GM19328 (cell line): ENCODE results near the gene GOSR2.

Source experiments
- ATAC-seq: cut with Tn5 transposase; IDR thresholded peaks from one replicate; pipeline ENCODE4 v1.9.1; 2021; ENCODE audit warnings: mild to moderate bottlenecking, moderate library complexity; ENCODE audit not compliant: unreplicated experiment

GOSR2 gene

DNA sequence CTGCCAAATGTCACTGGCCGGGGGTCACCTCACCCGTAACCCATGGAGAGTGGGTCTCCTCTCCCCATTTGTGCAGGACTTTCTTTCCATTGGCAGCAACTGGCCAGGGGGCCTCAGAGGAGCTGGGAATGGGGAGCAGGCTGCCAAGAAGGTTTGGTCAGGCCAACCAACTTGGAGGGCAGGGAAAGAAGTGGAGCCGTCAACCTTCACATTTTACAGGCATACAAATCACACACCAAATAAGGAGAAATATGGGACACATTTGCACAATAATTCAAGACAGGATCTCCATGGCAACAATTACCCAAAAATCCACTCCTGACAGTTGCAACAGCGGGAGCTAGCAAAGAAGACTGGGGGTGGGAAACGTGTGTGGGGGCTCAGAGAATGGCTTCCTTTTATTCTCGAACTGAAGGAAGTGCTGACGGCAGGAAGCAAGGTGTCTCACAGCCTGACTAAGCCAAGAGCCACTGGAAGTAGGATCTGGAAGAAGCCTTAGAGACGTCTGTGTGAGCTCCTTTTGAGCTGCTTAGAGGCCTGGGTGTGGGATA, 35.2 kb downstream of the GOSR2 start:
- no peak for ATAC-seq

DNA sequence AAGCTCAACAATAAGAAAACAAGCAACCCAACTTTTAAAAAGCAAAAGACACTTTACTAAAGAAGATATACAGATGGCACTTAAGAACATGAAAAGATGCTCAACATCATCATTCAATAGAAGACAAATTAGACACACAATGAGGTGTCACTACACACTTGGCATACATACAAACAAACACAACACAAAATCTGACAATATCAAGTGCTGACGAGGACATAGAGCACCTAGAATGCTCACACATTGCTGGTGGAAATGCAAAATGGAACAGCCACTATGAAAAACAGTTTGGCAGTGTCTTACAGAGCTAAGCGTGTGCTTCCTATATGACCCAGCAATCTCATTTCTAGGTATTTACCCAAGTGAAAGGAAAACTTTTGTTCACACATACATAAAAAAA, 37.2 kb downstream of the GOSR2 start:
- ATAC-seq = no peak

DNA sequence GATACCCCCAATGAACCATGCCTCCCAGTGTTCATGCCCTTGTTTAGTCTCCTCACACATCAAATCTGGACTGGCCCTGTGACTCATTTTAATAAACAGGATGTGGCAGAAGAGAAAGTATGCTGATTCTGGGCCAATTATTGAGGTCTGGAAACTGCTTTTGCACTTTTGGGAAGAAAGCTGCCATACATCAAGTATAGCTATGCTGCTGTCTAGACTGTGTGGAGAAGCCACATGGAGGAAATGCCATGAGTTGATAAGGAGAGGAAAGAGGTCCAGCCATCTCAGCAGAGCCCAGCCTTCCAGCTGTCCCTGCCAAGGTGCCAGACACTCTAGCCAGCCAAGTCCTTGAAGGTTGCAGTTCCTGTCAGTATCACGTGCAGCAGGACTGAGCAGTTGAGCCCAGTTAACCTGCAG, 39.4 kb downstream of the GOSR2 start:
- ATAC-seq = no peak

DNA sequence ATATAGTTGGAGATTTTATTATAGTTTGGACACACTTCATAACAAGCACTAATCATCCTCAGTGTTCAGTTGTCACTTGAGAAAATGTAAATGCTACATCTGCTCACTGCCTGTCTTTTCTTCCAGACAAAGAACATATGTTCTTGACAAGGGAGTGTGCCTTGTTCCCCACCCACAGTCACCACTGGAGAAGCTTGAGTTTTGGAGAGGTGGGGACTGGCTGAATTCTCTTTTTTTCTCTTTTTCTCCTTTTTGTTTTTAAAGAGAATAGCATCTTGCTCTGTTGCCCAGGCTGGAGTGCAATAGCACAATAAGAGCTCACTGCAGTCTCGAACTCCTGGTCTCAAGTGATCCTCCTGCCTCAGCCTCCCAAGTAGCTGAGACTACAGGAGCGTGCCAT, 40.6 kb downstream of the GOSR2 start:
- ATAC-seq = no peak

DNA sequence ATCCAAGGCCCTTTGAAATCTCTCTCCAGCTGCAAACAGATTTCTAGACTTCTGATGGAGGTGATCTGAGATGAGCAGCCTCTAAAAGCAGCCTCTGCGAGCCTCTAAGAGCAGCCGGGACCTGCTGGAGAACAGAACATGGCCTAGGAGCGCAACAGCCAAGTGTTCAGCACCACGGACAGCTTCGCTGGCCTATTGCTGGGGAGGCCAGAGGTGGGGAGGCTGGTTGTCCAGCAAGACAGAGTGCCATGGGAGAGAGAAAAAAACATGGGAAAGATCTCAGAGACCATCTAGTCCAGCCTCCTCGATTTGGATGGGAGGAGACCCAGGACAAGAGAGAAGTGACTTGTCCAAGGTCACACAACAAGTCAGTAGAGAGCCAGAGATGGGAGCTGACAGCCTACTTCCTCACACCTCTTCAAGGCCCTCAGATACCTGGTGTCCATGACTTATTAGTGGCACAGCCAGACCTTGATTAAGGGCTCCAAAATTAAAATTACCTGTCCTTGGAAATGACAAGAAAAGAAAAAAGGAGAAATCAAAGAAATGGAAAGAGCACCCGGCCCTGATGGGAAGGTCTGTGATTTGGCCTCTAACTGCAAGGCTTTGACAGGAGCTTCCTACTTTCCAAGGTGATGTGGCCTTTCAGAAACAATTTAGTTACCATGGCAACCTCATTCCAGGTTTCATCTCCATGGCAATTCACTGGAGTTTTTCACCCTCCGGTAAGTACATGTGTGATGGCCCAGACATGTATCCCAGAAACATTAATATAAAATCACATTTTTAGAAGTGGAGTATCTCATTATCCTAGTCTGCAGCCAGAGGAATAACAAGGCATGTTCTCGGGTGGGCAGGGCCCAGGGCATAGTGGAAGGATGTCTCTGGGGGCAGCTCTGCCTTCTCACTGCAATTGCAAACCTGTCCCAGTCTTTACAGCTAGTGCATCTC, 41.6 kb downstream of the GOSR2 start:
- ATAC-seq = no peak

DNA sequence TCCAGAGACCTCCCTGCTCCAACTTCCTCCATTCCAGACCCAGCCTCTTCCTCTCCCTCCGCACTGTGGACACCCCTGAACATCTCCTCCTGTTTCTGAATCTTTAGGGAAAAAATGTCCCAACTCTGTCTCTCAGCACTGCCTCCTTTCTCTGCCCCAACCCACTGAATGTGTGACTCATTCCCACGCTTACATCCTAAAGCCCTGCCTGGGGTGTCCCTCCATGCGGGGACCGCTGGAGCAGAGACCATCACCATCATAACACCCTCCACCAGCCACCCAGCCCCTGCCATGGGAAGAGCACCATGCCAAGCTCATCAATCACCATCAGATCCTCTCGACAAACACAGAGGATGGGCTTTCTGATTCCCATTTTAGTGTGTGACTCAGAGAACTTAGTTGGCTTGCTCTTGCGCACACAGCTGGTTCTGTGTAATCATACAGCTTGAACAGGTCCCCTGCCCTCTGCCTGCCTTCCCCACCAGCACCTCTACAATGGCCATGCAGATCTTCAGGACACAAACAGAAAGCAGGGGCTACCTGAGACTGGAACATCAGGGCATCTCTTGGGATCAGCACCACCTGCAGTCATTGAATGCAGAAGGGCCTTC, 45.4 kb downstream of the GOSR2 start:
- ATAC-seq = no peak

DNA sequence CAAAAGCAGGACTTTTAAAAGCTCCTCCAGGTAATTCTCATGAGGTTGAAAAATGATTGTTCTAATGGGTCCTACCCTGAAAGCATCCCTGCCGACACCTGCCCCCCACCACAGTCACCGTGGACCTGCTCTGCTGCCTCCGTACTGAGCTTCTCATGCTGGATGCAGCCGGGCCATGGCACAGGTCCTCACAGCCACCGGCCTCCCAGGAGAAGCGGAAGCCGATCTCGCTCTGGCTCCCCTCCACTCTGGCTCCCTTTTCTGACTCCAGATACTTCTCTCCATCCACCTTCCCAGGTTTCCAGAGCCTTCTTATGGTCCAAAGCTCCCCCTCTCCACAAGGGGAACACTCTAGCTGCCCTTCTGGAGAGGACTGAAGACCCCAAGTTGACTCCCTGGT, 45.9 kb downstream of the GOSR2 start:
- ATAC-seq = no peak

DNA sequence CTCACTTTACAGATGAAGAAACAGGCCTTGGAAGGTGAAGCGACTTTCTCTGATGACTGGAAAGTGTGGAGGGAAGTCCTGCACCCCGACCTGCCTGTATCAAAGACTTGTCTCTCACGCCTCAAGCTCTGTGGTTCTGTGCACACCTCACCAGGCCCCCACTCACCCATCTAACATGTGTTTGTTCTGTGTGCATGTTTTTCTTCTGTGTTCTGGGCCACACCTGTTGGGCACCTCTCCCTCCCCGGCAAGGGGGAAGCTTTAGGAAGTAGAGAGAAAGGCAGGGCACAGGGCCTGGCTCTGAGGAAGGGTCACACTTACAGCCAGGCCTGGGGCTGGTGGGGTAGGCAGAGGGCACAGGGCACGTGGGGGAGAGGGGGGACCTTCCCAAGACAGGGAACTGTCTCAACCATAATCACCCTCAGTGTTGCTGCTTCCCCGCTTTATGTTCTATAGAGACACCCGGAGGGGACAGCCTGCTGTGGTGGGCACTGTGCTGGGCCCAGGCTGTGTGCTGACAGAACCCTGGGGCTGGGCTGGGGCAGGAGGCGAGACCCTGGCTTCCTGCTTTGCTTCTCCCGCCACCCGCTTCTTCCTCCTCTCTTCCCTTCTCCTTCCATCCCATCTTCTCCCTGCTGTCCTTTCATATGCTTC, 48.8 kb downstream of the GOSR2 start:
- ATAC-seq = no peak

DNA sequence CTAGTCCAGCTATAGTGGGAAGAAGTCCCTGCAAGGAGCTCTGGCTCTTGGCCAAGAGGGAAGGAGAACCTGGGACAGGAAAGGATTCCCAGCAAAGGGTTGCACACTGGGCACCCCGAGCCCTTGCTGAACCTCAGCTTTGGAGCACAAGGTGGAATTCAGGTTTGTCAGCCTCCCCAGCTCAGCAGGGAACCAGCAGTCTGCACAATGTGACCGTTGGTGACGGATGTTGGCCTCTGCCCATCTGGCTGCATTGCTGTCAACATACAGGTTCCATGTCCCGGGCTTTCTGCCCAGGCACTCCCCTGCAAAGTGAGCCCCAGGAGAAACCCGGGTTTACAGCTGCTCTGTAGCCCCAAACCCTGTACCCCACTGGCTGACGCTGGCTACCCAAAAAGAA, 49.4 kb downstream of the GOSR2 start:
- no peak for ATAC-seq

DNA sequence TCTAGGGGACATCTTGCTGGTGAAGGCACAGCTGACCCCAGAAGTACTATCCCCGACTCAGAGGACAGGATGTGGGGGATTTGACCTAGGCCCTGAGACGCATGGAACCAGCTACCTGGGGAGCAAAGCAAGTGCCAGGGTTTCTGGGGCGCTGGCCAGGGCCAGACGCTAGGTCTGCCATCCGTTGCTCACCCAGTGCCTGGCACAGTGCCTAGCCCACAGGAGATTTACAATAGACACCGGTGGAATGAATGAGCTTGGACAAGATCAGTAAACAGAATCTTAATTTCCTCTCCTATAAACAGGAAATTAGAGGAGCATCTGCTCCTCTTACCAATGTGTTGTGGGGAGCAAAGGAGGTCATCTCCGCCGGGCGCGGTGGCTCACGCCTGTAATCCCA, 51.1 kb downstream of the GOSR2 start:
- no peak for ATAC-seq

DNA sequence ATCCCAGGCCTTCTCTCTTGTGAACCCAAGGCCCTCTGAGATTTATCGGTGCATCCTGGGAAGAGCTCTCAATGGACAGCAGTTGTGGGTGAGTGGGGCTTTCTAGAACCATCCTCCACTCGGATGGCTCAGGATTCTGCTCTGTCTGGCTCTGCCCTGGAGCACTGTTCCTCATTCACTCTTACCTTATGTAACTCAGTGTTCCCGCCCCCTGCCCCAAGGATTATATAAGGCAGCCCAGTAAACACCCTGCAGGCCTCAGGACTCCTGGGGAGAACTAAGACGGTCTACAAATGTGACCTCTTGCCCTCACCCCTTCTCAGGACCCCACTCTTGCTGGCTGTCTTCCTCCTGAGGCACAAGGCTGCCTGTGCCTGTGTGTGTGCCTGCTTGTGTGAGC, 52.3 kb downstream of the GOSR2 start:
- no peak for ATAC-seq

DNA sequence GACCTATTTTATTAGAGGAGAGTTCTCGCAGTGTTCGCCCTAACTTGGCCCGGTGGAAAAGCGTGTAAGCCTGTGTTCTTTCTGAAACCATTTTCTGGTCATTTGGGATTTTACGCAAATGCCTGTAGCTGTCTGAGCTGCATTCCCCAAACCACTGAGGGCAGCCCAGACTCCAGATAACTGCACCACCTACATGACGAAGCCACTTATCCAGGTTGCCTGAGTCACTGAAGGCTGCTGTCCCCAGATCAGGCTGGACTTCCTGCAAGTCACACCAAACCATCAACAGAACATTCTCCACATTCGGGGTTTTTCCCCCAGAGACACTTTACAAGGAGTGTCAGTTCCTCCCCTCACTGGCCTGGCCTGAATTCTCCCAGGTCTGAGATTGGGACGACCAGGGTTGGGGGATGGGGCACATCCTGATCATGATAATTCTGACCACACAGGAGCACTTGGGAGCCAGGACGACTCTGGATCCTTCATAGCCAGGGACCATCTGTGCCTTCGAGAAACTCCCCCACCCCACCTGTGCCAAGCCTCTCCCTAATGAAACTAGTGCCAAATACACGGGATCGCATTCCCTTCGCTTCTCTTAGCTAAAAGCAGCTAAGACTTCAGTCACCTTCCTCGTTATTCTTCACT, 53.8 kb downstream of the GOSR2 start:
- no peak for ATAC-seq

DNA sequence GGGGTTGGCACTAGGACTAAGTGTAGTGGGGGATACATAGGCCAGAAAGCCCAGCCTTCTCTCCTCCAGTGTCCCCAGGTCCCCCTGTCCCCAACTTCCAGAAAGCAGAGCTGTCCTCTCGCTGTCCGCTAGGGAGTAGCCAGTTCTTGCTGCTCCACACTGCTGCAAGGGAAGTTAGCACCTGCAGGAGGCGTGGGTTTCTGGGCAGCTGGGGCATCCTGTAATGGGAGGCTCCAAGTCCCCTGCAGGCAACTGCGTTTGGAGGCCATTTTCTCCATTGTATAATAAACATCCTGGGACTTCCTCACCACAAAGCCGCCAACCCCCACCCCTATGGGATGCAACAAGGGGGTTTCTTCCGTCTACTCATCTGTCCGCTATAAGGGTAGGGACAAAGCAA, 54.4 kb downstream of the GOSR2 start:
- ATAC-seq = no peak

DNA sequence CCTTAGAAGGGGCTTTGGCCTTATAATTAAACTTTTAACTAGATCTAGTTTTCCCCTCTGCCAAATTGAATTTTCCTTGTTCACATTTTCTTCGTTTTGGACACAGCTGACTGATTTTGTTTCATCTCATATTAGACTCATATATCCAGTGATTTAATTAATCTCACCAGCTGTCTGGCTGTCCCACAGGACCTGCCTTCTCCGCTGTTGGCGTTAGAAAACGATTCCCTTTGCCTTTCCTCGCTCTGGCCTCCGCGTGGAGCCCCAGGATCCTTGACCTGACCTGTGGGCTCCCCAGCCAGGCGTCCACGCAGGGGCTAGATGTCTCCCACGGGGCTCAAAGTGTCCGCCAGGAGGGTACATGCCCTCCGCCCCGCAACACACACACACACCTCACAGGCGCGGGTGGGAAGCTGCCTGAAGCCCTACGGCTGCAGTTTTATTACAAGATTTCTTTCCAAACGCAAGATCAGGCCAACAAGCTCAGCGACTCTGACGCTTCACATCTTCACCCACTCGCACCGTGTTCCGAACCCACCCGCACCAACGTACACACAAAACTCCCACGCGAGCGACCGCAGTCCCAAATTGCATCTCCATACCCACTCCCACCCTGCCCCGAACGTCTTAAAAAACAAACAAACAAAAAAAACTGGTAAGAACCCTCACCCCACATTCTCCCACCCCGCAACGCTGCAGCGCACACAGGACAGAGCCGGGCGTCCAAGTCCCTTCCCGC, 55.0 kb downstream of the GOSR2 start:
- ATAC-seq = no peak

DNA sequence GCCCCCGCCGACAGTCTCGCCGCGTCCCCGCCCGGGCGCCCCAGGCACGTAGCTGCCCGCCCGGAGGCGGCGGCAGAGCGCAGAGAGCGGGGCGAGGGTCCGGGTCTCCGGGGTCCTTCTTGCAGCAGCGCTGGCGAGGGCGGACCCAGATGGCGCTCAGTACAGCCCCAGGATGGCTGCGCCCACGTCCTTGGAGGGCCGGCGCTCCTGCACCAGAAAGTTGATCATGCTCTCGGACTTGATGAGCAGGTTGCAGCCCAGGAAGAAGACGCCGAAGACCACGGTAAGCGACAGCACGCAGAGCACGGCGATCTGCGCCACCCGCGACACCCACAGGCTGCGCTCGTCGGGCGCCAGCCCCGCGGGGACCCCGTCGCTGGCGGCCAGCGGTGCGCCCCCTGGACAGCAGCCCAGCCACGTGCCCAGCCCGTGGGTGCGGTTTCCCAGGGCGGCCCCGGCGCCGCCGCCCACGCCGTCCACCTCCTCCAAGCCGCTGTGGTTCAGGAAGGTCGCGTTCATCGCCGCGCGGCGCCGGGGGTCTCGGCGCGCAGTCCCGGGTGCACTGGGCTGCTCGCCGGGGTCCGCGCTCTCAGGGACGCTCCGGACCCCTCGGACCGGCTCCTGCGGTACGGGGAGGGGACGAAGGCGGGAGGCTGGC, 55.7 kb downstream of the GOSR2 start:
- ATAC-seq = no peak

DNA sequence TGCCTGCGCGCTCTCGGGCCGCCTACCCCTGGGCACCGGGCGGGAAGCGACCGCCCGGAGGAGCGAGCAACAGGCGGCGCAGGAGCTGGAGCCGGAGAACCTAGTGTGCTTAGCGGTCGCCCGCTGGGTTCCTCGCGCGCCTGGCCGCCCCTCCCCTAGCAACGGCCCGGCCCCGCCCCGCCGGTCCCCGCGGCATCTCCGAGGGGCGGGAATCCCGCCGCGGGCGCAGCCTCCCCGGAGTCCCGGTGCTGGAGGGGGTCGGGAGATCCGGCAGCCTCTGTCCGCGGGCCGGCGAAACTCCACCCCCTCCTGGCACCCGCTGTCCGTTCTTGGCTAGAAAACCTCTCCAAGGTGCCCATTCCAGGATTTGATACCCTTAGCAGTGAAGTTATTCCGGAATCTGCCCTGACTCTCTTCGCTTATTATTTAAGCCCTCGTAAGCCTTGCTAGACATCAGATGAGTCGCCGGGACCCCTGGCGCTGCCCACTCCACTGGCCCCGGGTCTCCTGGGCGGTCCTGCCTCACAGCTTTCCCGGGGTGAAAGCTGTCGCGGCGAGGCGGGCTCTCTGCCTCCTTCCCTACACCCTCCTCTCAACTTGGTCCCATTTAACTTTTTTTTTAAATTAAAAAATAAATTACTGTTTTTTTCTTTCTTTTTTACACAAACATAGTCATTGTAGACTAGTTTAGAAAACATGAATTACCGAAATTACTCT, 56.3 kb downstream of the GOSR2 start, which contains the start of gene RPRML:
RPRML (minus strand) TSS at position 107 of the 717 bp plus-strand sequence. CDS start 246 bp downstream, outside the sequence.
- ATAC-seq = no peak

DNA sequence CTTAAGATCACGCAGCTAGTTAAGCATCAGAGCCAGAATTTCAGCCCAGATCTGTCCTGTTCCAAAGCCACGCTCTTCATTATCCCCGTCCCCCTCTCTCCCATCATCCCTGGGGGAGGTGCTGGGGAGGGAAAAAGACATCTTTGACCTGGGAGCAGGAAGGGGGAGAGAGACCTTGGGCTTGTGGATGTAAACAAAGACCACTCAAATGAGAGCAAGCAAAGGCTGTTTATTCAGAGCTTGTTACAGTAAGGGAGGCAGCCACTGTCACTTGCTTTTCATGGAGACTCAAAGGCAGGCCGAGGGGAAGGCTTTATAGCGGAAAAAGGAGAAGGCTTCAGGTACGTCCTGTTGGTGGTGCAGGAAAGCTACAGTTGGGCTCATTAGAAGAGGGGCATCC, 59.6 kb downstream of the GOSR2 start:
- ATAC-seq = no peak

DNA sequence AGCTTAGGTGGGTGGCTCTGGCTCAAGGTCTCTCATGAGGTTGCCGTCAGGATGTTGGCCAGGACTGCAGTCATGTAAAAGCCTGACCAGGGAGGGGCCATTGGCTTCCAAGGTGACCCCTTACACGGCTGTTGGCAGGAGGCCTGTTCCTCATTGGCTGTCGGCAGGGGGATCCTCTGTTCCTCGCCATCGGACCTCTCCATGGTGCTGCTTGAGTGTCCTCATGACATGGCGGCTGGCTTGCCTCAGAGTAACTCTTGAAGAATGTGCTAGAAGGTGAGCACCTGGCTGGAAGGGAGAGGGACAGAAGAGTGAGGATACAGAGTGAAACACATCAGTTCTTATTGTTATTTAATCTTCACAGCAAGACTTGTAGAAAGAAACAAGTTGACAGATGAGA, 60.8 kb downstream of the GOSR2 start:
- no peak for ATAC-seq

DNA sequence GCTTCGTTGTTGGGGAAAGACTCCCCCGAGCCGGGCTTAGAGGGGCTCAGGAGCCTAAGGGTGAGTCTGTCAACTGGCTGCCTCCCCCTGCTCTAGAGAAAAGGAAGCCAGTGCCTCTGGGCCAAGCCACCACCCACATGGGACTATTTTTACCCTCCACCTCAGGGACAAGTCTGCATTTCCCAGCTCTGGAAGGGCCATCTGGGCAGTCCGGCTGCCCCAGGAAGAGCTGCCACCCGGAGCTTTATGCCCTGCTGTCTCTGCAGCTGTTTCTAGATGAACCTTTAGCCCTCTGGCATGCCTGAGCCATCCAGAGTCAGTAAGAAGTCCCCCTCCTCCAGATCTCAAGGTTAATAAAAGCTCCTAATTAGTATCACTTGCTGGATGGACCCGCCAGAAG, 61.4 kb downstream of the GOSR2 start:
- ATAC-seq = no peak
